Renal cortex interstitium (tissue), 11 donors: ENCODE results near the gene OTUD7B. TPM values are rescaled to one million over a fixed set of nuclear protein-coding genes. Genes with fewer than 3 reads are reported as not detected.

ENCODE experiments used
- DNase-seq, 11 donors: peaks; one replicate each; pipeline ENCODE4 v3.0.0-alpha.2; 2013; ENCODE audit warnings: low read depth in 9 of 11, low spot score in 4 of 11; ENCODE audit errors: extremely low read depth in 1 of 11
- polyA plus RNA-seq, 3 donors: library from polyadenylated mRNA; unstranded; fragments of 120-200 nt; gene quantifications; one replicate each; pipeline ENCODE4 v1.2.1, GENCODE V29; 2013; ENCODE audit not compliant: insufficient read length in 3 of 3

The OTUD7B gene
- polyA plus RNA-seq, 3 donors, result 16.2 to 22.1 (median 19.0) TPM

DNA sequence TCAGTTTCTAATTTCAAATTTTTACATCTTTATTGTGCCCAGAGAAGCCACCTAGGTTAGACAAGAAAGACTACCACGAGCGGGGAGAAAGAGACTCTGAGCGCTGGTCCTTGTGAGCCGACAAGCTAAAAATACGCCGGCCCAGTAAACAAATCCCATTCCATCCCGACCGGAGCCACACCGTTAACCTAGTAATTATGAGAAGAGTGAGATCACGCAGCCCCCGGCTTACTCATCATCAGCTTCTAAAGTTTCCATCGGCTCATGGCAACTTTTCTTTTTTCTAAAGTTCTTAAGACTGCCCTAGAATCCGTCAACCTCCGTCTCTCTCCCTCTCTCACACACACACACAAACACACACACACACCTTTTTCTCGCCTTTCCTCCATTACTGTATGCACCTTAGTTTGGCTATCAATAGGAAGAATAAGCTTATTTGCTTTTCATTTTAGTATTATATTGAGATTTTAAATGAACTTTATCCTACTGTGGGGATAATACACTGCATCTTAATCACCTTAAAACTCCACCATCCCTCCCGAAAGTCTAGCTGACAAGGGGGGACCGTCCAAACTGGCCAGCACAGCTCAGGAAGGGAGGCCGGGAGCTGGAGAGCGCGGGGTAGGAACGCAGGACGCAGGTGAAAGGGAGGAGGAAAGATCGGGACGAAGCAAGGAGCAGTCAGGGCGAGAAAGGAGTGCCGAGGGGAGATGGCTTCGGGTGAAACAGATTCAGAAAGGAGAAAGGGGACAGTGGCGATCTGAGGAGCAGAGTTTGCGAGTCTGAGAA, 728 bp downstream of the OTUD7B start:
- peak in 10 of 11 donors; percentile 29 to 60 (median 48) for DNase-seq

DNA sequence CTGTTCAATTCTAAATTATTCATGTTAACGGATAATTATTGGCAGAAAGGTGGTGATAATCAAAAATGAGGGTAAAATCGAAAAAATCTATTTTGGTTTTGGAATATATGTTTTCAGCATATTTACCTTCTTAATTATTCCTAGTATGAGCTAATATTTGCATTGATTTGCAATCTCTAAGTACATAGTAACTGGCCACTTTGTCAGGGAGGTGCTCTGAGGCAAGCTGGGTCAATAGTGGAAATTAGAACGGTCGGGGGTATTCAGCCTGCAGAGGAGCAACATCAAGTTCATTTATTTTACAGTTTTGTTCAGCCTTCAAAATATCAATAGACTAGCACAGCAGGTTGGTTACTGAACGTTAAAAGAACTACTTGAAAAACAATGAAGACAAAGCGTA, 1.8 kb downstream of the OTUD7B start:
- no peak for DNase-seq

DNA sequence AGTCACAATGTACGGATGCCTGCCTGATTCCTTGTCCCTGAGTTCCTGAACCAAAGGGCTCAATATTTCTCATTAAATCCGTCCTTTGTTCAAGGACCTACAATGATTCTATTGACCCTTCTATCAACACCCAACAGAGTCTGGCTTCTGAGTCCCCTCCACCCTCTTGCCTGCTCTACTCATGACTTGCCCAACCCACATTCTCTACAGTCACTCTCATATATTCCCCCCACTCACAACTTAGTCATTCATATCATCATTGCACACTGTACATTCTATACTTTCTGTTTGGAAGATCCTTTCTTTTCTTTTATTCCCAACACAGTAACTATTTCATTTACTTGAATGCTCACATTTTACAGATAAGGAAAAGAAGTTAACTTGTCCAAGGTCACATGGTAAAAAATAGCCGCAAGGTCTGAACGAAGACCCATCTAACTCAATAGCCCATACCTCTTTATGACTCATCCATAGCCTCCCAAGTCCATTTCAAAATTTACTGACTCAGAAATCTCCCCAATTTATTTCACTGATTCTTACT, 3.6 kb downstream of the OTUD7B start:
- no peak for DNase-seq

DNA sequence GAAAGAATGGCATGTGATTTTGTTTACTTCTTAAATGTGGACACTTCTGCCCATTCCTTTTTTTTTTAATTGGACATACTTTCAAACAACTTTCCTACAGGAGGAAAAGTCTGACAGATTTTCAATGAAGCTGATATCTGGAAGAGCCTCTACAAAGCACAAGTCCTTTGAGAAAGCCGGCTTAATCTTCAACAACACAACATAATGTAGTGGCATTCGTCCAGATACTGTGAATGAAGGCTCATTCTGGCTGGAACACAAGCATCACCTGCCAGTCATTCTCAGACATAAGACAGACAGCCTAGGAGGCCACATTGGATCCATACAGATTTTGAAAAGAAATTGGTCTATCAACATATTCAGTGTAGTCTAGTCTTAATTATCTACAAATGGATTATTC, 4.9 kb downstream of the OTUD7B start:
- DNase-seq, result no peak

DNA sequence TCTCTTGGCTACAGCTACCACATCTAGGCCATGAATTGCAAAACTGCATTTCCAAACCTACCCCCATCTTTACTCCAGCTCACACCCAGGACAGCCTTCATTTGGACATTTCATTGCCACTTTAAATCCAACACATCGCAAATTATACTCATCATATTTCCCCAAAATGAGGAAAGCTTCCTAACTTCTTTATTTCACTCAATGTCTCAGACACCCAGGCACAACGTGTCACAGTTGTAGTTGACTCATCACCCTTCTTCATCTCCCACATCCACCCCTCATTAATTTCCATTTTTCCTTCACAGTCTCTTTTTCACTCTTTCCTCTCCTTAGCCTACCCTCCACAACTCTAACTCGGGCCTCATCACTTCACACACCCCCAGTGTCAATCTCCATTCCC, 6.7 kb downstream of the OTUD7B start:
- DNase-seq, result no peak

DNA sequence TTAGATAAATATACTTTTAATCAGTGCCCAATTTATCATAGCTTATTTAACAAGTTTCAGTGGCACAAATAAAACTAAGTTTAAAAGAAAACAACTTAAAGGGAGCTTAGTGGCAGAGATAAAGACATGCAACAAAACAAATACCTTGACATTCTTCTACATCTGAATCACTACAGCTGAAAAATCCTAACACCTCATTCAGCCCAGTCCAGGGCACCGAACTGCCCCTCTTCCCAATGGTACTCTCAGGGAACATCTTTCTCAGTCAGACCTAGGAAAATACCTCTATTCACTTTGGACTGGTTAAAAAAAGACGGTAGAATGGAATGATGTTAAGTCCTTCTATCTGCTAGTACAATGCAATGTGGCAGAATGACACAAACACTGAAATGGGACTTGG, 8.3 kb downstream of the OTUD7B start:
- DNase-seq, result no peak

DNA sequence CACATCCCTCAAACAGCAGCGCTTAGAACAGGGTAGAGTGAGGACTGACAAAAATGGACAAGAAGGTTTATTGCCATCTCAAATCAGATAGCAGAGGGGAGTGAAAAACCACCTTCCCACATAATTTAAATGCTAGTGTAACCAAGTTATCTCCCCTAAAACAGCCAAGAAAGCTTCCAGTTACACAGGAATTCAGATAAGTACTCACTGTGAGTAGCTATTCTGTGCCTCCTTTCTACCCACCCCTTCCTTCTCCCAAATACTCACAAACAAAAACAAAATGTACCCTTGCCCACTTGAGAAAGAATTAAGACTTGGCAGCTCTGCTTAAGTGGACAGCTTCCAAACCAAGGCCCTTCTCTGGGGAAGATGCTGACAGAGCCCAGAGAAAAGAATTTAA, 9.1 kb downstream of the OTUD7B start:
- no peak for DNase-seq

DNA sequence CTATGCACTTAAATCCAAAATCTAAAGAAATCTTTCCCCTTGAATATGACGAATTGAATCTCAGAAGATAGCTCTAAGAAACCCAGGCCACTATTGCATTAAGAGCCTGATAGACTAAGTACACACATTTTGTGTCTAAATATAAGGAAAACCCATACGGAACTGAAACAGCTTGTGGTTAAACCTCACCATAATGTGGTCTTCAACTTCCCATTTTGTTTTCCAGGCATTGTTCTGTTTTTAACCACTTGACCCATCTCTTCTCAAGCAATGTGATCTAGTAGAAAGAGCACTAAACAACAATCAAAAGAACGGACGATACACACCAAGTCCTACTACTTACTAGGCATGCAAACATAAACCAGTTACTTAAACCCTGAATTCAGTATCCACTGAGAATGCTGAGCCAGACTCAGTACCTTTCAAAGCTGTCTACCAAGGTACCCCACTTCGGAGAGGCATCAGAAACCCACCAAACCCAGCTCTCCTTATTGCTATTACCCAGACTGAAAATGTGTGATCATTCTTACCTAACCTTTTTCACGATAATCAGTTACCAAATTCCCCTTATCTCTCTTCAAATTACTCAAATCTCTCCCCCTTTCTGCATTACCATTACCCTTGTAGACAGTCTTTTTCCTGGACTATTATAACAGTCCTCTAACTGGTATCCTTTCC, 12.8 kb downstream of the OTUD7B start:
- no peak for DNase-seq

DNA sequence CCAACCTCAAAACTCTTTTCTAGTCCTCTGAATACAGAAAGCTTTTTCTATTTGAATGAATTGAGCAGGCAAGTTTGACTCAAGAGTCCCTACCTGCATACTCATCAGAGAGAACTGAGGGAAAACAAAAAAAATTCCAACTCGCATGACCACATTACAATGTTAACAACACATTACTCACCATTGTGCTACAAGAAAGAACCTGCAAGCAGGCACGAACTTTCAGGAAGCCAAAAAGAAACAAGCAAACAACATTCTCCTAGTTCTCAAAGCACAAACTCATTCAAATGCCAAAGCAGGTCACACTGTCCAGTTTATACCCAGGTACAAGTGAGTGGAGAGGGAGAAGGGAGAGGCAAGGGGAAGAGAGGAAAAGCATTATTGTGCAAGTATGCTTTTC, 14.6 kb downstream of the OTUD7B start:
- no peak for DNase-seq

DNA sequence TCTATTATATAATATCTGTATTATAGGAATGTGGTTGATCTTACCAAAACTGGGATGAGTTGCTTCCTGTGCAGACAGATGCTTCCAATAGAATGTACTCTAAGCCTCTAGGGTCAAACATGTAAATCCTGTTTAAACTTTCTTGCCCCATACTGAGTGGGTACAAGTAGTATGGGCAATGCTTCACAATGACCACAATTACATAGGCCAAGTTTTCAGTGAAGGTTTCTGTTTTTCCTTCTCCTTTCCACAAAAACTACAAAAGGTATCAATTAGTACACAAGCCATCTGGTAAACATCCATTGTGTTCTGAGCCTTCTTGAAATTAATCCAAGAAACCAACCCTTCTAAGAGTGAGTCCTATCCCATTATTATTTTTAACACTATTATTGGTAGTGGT, 16.8 kb downstream of the OTUD7B start:
- no peak for DNase-seq

DNA sequence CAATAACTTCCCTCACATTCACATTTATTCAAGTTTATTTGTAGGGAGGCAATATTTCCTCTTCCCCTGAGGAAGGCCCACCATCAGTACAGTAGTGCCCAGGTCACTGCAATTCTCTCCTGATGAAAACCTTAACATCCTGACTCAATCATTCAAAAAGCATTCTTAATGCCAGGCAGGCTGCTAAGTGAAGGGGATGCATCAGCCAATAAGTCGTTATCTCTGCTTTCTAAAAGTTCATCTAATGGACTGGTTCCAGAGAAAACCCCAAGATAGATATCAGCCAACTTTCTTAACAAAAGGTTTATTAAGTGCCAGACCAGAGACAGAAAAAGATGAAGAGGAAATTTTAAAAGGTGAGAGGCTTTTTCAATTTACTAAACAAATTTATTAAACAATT, 17.3 kb downstream of the OTUD7B start:
- DNase-seq, result no peak

DNA sequence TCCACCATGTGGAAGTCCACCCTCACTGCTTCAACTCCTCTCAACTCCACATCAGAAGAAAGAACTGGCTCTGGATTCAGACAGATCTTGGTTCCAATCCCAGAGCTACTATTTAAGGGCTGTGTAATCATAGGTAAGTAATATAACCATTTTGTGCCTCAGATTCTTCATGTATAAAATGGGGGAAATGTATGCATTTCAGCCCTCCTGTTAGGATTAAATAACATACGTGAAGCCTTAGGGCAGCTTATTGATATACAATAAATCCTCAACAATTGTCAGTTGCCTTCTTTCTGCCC, 23.3 kb downstream of the OTUD7B start:
- no peak for DNase-seq

DNA sequence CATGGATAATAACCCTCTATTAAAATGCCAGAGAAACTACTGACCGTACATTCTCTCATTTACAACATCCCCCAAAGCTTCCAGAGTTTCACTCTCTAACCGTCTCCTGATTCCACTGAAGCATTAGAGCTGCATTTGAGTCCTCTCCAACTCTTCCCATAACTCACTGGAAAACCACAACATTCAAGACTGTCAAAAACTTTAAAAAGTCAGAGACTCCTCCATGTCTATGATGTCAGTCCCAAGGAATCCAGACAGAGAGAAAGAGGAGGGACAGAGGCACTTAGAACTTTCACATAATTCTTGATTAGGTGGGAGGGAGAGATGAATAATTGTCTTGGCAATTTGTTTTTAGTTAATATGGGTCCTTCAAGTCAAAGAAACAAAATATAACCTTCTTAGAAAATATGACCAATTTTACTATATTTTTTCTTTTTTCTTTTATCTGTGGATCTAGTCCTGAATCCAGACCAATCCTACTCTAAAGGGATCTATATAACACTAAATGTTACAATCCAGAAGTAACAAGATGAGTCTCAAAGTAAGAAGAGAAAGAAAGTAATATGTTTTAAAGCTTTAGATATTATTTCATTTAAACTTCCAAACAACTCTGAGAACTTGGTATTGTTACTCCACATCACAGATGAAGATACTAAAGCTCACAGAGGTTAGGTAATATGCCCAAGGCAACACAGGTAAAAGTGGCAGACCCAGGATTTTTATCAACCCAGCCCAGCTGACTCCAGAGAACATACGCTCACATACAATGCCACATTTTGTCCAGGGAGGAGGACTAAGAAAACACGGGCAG, 23.8 kb downstream of the OTUD7B start:
- peak; percentile 40 to 82 (median 67) for DNase-seq

DNA sequence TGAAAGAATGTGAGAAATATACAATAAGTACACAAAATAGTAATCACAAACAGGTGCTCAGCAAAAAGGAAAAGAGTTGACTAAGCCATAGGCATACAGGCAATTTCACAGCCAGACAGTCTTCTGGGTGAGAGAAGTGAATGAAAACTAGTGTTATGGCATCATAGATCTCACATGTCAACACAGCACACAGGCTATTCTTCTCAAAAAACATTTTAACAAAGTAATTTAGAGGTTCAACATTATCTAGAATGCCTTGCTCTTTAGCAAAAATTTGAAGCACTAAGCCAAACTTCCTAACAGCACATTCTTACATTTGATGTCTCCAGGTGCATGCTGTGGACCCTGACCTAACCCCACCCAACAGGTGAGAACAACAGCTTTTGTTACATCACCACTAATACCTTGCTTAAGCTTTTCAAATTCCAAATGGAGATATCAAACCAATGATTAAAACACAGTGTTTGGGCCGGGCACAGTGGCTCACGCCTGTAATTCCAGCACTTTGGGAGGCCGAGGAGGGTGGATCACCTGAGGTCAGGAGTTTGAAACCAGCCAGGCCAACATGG, 30.5 kb downstream of the OTUD7B start:
- no peak for DNase-seq

DNA sequence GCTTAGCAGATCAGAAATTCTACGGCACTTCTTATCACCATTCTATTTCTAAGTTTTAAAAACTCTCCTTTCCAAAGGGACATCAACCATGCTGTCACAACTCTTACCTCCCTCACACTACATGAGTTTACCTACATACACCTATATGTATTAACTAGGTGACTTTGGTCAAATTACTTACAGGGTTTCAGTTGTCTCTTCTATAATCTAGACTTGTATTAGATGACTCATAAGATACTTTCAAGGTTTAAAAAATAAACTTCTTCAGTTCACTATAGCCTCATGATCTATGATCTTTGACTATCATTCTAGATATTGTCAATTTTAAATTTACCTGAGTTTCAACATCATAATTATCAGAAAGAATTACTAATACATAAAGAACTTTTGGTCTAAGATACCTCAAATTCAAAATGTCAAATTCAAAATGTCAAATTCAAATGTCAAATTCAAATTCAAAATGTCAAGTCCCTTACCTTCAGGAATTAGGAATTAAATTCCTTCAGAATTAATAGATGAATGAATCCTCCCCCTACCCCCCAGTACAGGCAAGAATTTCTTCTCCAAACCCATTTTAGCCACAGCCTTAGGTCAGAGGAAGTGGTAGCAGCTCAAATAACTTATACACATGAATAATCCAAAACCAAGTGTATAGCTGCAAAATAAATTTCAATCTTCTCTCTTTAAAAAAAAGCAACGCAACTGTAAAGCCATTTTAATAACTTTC, 31.1 kb downstream of the OTUD7B start:
- no peak for DNase-seq

DNA sequence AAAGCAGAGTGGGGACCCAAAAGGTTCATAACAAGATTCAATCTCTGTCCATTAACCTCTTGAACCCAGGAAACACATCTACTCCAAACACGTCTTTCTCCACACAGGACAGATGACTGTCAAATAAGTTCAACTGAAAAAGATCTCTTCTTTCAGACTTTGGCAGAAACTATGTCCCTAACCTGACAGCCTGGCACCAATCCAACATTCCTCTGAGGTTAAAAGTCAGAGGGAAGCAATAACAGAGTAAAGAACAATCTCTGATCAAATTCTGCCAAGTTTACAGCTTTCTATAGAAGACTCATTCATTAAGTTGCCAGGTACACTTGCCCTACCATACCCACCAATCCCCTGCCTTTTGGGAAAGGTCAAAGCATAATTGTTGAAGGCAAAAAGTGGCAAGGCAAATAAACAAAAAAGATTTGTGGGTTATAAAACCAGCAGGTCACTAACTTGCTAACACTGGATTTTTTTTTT, 31.9 kb downstream of the OTUD7B start:
- peak in 4 of 11 donors; percentile 9 to 35 (median 29) for DNase-seq

DNA sequence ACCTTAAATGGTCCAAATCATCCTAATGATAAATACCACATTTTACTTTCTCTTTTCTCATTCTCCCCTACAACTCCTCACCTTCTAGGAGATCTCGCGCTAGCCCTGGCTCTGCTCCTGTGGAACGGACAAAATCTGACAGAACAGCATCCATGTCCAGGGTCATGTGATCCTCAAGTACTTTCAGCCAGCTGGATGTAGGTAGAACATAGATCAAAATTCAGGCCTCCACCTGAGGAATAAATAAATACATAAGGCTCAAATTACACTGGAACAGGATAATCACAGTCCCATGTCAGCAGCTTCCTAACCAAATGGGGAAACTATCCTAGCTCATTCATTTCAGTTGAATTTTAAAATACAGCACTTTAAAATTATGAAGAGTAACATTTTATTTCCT, 33.2 kb downstream of the OTUD7B start:
- DNase-seq, result no peak

DNA sequence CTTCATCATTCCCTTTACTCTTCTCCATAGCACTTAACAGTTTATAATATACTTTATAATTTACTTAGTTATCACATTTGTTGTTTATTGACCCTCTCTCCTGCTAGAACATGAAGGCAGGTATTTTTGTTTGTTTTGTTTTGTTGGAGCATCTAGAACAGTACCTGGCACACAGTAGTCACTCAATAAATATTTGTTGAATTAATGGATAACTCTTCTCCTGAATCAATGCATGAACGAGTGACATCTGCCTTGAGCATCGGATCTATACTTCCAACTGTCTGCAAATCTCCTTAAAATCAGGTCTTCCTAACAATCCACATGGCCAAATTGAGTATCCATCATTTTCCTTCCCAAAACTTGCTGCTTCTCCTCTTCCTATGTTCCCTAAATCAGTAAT, 38.0 kb downstream of the OTUD7B start:
- DNase-seq, result no peak

DNA sequence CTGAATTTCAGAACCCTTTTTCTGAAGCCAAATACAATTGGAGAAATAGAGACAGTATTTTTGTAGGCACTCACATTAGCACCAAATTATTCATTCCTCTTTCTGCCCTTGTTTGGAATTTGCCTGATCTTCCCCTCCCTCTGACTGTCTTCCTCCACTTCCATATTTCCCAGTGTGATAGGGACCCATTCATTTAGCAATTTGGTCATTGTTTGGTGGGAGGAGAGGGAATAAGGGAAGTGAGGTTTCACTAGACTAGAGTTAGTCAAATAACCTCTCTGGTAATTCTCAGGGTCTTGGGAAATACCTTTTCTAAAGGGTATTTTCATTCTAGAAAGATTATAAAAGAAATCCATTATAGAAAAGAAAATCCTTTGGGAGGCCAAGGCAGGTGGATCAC, 42.9 kb downstream of the OTUD7B start:
- DNase-seq, result no peak
